ENCODE data around the gene GPR141.

Gene GPR141

GRCh38 chr7:37738321-37738720 is 54.8 kb downstream of the GPR141 start:
- no peak for DNase-seq

- no peak for DNase-seq
Observed at GRCh38 chr7:37740398-37740797, 56.8 kb downstream of the GPR141 start.

DNA sequence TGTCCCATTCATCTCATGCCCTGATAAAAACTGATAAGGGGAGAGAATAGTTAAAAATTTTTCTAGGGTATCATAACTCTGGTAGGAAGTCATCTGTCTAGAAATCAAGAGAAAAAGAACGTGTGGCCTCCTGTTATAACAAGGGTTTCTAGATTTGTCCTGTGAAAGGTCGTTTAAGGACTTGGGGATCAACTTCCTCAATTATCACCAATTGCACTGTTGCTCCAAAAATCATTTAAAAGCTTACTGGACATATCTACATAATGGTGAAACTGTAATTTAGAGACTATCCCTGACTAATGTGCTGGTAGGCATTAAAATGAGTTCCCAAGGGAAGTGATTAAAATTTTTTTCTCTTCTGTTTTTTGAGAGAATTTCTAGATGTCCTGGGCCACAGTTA is 58.2 kb downstream of the GPR141 start:
- DNase-seq, result no peak

DNA sequence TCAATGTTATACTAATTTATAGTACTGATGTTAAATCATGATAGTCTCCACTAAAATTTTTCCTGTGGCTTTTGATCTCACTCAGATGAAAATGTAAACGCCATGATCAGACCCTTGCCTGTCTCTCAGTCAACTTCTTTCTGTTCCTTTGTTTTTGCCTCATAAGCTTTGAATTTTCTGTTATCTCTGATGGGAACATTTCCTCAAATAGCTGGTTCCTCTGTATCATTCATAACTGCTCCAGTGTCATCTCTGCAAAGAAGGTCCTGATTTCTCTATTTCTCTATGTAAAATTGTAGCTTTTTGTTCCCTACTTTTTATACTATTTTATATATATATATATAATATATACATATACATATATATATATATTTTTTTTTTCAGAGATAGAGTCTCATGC is 67.5 kb downstream of the GPR141 start:
- no peak for DNase-seq

DNA sequence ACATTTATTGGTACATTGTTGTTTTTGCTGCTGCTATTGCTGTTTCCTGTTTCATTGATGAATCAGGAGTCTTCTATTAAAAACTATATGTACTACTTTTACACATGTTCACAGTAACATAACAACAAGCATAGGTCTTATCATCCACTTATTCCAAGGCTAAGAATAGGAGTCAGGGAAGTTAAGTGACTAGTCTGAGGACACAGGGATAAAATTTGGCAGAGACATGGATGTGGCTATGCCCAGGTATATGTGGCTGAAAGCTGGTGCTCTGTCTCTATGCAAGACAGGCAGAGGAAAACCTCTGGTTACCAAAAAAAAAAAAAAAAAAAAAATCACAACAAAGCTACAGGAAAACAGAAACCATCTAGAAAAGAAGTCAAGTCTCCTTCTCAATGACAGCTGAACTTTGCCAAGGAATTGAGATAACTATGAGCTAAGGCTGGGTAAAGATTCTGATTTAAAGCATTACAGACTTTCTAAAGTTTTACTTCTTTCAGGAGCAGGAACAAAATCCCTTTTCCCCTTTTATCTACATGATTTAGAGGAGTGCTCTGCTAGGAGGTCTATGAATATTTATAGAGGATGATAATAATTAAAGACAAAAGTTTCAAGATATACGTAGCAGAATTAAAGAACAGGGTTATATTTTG is 70.0 kb downstream of the GPR141 start:
- DNase-seq, result no peak

DNA sequence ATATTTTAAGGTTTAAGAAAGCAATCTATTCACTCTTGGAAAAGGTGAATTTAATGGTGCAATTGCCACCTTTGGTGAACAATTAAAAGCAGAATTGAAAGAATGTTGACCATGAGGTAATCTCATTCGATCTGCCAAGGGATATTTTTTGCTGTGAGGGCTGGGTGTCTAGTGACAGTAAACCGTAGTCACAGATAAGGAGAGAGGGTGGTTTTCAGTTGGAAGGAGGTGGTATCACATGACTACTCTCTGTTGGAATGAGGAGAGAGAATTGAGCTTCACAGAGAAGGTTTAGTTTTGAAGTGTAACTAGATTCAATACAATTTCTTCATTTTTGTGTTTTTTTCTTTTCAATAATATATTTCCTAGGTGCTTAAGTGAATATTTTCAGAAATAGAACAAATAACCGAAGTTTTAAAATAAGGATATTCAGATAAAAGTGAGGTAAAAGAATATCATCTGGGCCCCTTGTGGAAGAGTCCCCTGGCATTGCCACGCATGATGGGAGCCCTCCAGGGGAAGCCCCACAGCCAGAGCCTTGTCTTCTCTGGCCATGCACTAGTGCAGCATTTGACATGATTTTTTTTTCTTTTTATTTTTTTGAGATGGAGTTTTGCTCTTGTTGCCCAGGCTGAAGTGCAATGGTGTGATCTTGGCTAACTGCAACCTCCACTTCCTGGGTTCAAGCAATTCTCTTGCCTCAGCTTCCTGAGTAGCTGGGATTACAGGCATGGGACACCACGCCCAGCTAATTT is 73.4 kb downstream of the GPR141 start:
- no peak for DNase-seq

DNA sequence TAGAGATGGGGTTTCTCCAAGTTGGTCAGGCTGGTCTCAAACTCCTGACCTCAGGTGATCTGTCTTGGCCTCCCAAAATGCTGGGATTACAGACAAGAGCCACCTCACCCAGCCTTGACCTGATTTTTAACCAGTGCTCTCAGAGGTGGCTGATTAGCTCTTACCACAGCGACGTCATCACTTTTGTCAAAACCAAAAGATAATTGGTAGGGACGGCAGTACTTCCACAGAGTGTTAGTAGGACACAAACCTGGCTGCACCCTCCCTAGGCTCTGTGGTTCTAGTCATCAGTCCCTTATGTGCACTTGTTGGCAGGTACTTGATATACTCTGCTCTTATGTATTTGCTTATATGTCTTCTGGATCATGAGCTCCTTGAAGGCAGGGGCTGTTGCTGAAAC is 74.0 kb downstream of the GPR141 start:
- DNase-seq, result no peak

DNA sequence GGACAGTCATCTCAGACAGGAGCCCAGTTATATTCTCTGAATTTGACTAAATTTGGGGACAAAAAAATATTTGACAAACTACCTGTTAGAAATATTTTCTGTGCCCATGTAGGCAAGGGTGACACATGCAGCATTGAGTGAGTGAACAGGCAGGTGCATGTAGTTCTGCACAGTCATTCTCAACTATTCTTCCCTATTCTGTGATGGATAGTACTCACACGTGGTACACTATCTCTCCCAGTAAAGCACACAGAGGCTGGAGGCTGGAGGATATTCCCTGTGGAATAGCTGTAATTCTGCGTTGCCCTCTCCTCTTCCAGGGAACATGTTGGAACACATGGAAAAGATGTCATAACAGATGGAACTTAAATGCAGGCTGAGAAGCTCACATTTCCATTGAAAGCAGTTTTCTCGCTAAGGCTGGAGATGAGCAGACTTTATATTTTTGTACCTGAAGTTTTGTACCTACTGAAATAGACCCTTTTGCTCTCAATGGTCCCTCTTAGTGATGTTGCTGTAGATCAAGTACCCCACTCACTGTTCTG is 75.0 kb downstream of the GPR141 start:
- DNase-seq, result no peak

GRCh38 chr7:37759526-37759925 is 76.0 kb downstream of the GPR141 start:
- DNase-seq, result no peak

DNA sequence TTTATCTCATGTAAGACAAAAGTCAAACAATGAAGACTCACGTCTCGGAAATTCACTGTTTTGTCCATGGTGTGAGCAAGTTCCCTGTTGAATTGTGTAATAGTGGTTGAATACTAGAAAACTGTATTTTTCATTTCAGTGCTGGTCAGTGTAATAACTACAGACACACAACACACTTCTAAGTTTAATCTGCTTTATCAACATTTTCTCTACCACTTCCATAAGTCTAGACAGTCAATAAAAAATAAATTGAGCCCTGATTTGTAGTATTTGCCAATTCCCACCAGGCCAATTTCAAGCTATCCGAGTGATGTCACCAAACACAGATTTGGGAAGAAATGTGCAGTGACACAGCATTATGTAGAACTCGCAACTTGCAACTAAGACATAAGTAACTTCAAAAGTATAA is 81.9 kb downstream of the GPR141 start:
- no peak for DNase-seq

- DNase-seq, result no peak
Observed at GRCh38 chr7:37765872-37766525, 82.4 kb downstream of the GPR141 start.

DNA sequence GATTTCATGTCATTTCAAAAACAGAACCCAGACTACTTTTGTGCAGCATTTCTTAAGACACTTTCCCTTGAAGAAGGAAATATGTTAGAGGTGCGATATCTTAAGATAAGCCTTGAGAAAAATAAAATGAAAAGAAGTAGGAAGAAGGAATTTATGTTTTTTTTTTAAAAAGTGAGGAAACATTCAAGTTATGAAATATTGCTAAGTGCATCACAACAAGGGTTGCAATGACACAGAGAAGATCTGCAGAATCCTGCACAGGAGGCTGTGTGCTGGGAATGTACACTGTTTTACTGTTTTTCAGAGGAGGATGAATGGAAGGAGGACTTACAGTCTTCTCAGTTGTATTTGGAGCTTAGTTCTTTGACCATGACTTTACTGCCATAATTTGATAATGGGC is 85.0 kb downstream of the GPR141 start:
- DNase-seq, result no peak

DNA sequence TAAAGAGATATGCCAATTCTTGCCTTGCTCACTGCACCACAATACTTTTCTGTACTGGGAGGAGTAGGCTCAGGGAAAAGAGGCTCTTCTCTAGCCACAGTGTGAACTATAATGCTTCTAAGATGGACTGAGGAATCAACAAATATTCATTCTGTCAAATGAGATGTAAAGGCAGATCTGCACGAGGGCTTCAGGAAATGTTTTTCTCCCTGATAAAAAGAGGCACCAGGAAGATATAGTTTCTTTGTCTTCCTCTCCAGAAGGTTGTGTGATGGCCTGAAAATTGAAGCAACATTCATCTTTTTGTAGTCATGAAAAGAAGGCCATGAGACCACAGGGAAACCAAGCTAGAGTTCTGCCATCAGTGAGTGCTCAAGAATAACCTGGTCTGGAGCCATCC is 85.7 kb downstream of the GPR141 start:
- no peak for DNase-seq

DNA sequence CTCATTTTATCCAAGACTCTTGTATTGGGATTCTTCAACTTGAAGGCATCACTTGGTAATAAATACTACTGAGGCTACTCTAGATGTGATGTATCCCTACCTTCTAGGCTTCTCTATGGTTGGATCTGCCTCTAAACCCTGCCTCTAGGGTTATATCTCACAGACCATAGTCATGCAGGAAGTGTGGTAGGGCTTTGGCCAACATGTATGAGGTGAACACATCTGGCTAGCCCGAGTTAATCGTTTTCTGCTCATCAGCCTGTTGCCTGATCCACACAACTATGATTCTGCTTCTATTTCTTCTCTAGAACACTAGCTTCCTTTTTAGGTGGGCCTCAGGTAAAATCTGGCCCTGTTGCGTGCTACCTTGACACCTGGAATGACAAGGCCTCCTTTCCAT is 86.2 kb downstream of the GPR141 start:
- DNase-seq, result no peak

DNA sequence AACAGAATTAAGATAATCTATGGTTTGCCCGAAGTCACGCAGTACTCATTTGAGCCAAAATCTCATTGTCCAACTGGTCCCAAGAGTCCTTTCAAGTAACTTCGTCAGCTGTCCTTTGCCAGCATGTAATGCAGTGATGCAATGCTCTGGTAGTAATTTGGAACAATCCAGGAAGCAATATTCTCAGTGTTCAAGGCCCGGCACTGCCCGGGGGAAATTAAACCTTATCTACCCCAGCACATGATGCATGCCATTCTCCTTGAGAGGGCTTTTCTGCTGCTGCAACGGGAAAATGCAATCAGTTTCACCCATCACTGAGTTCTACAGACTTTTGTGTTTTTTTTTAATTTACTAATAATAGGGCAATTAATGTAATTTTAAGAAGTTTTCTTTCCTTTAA is 87.3 kb downstream of the GPR141 start:
- DNase-seq, result no peak

GRCh38 chr7:37771342-37771741 is 87.8 kb downstream of the GPR141 start:
- no peak for DNase-seq

DNA sequence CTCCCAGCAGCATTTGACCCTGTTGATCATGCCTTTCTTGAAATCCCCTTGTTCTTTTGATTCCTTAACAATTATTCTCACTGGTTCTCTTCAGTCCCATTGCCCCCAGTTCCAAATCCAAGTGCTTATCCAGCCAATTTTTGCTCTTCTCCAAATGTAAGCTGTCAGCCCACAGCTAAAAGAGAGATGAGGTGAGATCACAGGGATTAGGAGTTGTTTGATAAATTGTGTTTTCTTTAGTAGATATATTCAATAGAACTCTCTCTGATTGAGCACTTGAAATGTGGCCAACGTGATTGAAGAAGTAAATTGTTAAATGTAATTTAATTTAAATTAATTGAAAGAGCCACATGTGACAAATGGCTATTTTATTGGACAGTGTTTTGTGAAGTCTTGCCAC is 88.2 kb downstream of the GPR141 start:
- DNase-seq, result no peak

DNA sequence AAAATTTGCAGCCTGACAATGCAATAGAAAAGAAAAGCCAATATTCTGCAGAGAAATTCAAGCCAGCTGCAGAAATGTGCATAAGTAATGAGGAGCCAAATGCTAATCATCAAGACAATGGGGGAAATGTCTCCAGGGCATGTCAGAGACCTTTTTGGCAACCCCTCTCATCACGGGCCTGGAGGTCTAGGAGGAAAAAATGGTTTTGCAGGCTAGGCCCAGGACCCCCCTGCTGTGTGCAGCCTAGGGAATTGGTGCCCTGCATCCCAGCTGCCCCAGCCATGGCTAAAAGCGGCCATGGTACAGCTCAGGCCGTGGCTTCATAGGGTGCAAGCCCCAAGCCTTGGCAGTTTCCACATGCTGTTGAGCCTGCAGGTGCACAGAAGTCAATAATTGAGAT is 92.4 kb downstream of the GPR141 start:
- no peak for DNase-seq

DNA sequence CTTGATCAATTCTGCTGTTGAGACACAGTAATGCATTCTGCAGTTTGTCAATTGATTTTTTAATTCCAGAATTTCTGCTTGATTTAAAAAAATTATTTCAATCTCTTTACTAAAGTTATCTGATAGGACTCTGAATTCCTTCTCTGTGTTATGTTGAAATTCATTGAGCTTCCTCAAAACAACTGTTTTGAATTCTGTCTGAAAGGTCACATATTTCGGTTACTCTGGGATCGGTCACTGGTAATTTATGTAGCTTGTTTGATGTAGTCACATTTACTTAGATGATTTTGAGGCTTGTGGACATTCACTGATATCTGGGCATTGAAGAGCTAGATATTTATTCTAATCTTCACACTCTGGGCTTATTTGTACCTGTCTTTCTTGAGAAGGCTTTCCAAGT is 97.6 kb downstream of the GPR141 start:
- DNase-seq, result no peak

GRCh38 chr7:37782166-37782565 is 98.6 kb downstream of the GPR141 start:
- no peak for DNase-seq

DNA sequence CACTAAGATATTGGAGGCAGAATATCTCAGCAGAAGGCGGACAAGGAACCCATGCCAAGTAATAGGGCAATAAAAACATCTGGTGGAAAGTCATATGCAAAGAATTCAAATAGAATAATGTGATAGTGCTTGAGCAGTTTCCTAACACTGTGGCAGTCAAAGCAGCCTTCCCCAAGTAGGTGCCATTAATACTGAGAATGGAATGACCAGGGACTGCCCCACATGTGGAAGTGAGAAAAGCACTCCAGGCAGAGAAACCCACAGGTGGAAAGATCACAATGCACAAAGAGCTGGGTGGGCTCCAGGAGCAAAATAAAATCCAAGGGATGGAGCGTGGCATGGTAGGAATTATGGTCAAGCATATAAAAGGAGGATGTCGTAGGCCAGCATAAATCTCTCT is 100.4 kb downstream of the GPR141 start:
- no peak for DNase-seq

DNA sequence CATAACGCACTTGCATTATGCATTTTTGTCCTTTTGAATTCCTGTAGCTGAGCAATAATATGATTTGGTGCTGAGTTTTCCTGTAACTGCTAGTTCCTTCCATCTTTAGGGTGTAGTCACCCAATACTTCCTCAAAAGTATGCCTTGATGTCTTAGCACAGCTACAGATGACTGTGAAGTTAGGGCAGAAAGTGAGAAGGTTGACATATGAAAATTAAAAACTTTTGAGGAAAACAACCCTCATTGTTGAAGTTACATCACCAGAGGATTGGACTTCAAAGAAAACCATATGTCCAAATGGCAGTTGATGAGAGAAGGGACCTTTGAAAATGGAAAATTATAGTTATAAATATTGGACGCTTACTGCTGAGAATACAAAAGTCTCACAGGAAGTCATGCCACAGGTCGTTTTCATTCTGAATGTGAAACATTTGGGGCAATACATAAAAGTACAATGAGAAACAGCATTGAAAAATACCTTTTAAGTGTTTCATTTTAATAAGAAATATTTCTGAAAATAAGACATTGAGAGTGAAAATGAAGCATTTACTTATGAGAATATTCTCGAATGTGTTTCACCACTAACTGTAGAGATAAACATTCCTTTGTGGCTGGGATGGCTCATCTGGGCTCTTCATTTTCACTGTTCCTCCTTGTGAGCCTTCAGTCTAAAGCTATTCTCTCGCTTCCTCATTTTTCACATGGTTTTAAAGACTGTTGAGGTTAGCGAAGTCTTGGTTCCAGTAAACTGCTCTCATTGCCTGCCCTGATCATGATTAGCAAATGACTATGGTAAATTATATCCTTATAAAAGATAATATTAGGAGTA is 103.4 kb downstream of the GPR141 start:
- no peak for DNase-seq

Measured in activated CD4-positive, alpha-beta T cell treated with anti-CD3 and anti-CD28 coated beads for 4 hours (primary cell).